ENCODE results near the gene PSTPIP2.
"Not testable (repeated sequence)": the region's sequence is repeated elsewhere in the genome, so short reads cannot be mapped to it uniquely, and the experiment has no call there.

The PSTPIP2 gene, protein sequence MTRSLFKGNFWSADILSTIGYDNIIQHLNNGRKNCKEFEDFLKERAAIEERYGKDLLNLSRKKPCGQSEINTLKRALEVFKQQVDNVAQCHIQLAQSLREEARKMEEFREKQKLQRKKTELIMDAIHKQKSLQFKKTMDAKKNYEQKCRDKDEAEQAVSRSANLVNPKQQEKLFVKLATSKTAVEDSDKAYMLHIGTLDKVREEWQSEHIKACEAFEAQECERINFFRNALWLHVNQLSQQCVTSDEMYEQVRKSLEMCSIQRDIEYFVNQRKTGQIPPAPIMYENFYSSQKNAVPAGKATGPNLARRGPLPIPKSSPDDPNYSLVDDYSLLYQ

DNA sequence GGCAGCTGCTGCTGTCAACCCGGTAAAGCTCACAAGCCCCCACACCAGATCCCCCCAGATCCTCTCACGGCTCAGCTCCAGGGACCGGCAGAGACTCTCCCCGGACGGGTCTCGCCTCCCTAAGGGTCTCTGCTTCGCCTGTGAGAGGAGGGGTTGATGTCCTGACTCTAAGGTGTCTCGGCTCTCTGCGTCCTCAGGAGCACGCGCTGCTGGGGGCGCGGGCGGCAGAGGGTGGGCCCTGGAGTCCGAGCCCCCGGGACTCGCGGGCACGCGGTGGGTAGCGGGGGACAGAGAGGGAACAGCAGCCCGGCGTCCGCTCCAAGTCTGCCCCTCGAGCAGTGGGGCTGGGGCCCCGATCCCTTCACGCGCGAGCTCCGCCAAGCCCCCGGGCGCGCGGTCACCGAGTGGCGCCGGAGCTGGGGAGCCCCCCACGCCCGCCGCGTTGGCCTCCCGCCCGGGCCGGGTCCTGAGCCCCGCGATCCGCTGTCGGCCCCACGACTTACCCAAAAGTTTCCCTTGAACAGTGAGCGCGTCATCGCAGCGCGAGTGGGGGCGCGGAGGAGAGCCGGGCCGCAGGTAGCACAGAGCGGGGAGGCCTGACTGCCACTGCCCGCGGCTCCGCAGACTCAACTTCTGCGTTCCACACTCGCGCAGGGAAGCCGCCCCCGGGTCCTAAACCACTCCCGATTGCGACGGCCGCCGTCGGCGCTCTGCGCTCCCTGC, at the start of gene PSTPIP2:
PSTPIP2 (minus strand) TSS at position 608 of the 723 bp plus-strand sequence; CDS start at position 536, 72 bp downstream.
- peak; percentile 50 for DNase-seq (ENCODE audit: low spot score)

DNA sequence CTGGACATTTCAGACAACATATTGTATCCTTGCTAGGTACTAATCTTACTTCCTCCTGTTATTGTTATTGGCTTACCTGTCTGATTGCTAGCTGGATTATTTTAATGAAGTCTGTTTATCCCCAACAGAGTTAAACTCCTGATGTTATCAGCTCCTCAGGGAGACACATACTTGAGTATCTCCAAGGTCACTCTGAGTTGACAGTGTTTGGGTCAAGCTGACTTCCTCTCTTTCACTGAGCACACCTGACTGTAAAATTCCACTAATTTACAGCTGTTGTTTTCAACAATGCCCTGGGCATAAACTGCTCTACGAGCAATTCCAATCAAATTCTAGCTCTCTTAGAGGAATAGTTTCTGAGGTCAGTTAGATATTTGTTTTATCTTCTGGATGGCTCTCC, 41.7 kb upstream of the PSTPIP2 start:
- no peak for DNase-seq (ENCODE audit: low spot score)

DNA sequence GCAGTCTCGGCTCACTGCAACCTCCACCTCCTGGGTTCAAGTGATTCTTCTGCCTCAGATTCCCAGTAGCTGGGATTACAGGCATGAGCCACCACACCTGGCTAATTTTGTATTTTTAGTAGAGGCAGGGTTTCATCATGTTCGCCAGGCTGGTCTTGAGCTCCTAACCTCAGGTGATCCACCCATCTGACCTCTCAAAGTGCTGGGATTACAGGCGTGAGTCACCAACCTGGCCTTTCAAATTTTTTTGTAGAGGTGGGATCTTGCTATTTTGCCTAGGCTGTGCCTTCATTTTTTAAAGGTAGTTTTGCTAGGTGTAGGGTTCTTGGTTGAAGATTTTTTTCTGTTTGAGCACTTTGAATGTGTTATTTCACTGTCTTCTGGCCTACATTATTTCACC, 38.3 kb upstream of the PSTPIP2 start:
- no peak for DNase-seq (ENCODE audit: low spot score)

DNA sequence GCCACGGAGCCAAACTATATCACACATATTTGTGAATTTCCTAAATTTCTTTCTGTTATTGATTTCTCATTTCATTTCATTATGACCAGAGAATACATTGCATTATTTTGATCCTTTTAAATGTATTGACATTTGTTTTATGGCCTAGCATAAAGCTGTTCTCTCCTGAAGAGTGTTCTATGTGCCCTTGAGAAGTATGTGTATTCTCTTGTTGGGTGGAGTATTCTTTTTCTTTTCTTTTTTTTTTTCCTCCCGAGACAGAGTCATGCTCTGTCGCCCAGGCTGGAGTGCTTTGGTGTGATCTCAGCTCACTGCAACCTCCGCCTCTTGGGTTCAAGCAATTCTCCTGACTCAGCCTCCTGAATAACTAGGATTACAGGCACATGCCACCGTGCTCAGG, 37.3 kb upstream of the PSTPIP2 start:
- no peak for DNase-seq (ENCODE audit: low spot score)

DNA sequence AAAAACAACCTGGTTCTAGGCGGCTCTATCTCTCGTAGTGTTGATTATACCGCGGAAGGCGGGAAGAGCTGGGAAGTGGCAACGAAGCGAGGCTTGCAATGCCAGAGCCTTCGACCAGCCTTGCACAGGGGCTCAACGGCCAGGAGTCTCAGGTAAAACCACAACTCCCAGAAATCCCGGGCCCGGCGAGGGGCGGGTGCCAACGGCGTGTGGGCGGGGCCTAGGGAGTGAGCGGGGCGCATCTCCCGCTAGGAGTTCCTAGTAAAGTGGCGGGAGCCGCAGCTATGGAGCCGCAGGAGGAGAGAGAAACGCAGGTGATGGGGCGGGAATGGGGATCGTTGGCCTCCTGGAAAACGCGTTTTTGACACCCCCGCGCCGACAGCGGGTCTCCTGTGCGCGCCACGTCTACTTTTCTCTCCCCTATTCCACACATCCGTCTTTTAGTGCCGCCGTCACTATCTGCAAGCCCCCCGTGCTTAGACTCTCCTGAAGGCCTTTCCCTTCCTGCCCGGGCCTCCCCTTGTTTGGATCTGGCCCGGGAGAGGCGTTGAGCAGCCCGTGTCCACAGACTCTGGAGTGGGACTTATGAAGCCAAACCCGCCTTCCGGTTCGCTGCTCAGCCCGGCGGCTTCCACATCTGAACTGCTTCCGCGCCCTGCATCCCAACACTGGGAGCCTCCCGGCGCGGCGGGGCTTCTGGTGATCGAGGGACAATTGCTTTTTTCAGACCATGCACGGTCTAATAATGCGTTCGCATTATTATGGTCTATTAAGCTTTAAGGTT, 32.3 kb upstream of the PSTPIP2 start, which contains the start of gene HAUS1:
HAUS1 (plus strand) TSS at position 258 of the 784 bp plus-strand sequence; CDS start at position 285, 27 bp downstream.
- DNase-seq (ENCODE audit: low spot score), result peak; percentile 88

DNA sequence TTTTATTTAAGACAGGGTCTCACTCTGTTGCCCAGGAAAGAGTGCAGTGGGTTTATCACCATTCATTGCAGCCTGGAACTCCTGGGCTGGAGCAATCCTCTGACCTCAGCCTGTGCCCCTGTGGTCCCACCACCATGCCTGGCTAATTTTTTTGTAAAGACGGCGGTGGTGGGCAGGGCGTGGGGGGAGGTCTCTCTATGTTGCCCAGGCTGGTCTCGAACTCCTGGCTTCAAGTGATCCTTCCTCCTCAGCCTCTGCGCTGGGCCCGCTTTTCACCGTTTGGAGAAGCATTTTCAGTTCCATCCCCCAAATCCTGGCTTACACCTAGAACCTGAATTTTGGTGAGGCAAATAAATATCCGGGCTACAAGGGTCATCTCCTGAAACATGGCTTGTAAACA, 27.4 kb upstream of the PSTPIP2 start:
- DNase-seq (ENCODE audit: low spot score), result no peak

DNA sequence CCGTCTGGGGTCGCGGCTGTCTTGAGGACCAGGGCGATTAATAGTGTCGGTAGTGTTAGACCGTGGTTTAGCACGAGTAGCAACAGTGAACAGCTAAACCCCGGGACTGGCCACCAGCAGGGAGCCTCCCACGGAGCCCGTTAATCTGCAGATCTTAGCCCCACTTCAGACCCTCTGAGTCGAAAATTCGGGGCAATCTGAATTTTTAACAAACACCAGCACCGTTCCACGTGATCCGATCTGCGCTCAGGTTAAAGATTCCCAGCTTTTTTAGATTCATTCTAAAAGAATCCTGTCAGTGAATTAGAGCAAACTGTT, 26.5 kb upstream of the PSTPIP2 start:
- DNase-seq (ENCODE audit: low spot score), result no peak

DNA sequence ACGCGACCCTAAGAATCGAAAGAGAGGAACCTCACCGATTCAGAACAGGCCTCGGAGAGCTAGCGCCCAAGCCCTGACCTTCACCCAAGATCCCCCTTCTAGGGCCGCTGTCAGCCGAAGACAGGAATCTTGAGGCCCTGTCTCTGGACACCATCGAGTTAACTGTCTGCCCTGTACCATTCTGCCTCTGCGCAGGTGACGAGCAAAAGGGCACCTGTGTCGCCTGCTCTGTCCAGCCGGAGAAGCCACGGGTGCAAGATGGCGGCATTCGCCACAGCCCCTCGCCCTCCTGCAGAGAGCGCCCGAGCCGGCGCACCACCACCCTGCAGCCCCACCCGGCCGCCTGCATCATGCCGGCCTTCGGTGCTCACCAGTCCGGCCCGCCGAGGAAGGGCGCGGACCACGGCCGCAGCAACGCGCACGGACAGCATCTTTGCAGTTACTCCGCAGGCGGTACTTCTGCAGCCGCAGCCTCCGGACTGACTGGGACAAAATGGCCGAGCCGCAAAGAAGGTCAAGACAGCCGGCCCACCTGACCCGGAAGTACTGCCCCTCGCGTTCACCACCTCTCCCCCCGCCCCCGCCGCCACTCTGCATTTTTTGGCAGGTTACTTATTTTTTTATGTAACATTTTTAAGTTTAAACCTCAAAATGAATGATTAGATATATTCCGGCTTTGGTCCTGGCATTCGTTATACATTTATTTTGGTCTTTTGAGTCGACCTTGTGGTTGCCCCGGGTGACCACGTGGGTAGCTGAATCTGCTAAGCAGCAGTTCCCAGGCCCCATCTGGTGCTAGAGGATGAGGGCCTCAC, 25.9 kb upstream of the PSTPIP2 start, which contains the start of gene ATP5F1A:
ATP5F1A (minus strand) TSS at position 496 of the 815 bp plus-strand sequence; CDS start at position 431, 65 bp downstream.
- DNase-seq (ENCODE audit: low spot score), result peak; percentile 87

DNA sequence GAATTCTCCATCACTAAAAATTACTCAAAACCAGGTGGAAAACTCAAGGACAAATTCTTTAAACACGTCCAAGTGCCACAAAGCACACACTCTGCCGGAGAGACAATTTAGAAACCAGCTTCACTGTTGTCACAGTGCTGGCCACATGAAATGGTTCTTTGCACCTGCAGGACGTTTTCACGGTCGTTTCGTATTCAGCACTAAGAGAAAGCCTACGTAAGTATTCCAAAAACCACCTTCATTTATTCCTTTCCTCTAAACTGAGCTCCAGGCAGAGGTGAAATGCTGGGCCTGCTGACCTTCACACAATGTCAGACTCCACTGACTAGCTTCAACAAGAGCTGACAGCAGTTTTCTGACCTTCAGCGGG, 25.4 kb upstream of the PSTPIP2 start:
- DNase-seq (ENCODE audit: low spot score), result no peak

DNA sequence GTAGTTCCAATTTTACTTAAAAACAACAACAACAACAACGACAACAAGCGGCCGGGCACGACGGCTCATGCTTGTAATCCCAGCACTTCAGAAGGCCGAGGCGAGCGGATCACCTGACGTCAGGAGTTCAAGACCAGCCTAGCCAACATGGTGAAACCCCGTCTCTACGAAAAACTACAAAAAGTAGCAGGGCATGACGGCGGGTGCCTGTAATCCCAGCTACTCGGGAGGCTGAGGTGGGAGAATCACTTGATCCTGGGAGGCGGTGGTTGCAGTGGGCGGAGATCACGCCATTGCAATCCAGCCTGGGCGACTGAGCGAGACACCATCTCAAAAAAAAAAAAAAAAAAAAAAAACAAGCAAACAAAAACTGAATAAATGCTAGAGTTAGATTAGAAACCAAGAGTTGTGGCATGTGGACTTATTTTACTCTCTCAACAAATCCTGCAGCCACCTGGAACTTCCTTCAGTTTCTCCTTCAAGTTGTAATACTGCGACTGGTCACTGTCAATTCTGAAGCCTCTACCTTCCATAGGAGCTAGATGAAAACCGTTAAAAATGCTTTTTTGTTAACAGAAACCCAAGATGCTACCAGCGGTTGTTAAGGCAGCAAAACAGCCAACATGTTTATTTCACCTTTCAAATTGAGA, 24.7 kb upstream of the PSTPIP2 start:
- DNase-seq (ENCODE audit: low spot score), result peak; percentile 26

DNA sequence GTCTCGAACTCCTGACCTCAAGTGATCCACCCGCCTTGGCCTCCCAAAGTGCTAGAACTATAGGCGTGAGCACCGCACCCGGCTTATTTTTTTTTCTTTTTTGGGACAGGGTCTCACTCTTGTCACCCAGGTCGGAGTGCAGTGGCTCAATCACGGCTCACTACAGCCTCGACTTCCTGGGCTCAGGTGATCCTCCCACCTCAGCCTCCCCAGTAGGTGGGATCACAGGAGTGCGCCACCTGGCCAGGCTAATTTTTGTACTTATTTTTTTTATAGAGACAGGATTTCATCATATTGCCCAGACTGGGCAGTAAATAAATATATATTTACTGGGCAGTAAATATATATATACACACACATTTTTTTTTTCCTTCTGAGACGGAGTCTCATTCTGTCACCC, 23.5 kb upstream of the PSTPIP2 start:
- DNase-seq (ENCODE audit: low spot score), result no peak

DNA sequence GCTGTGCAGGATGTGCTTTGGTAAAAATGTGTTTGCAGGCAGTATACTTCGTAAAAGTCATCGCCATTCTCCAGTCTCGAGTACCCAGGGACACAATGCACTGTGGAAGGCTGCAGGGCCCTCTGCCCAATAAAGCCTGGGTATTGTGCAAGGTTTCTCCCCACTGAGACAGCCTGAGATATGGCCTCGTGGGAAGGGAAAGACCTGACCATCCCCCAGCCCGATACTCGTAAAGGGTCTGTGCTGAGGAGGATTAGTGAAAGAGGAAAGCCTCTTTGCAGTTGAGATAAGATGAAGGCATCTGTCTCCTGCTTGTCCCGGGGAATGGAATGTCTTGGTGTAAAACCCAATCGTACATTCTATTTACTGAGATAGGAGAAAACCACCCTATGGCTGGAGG, 16.4 kb upstream of the PSTPIP2 start:
- not testable (repeated sequence) for DNase-seq (ENCODE audit: low spot score)

DNA sequence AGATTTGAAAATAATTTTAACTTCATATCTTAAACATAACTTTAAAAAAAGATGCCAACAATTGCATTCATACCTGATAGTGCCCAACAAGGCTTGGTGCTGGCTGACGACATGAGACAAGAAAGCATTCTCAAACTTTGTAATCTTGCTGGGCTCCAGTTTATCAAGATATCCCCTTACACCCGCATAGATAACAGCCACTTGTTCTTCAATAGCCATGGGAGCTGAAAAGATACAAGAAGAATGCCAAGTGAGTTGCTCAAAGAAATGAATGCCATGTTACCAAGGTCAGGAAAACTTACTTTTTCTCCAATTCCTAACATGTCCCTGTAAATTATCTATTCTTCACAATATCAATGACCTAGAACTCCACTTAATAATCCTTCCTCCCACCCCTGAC, 12.4 kb upstream of the PSTPIP2 start:
- DNase-seq (ENCODE audit: low spot score), result no peak

DNA sequence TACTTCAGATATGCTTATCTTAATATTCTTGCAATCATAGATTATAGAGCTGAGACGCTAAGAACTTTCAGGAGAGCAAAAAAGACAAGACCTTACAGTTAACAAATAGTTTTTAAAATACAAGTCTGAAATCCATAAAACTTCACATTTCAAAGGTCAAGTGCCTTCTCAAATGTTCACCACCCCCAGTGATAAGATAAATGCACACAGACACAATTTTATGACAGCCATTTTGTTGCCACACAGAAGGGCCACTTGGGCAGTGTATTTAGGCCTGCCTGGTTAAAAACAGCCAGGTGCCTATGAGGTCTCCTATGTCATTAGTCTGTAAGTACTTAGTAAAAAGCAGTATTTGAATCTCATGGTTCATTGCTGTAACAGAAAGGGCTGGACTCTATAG, 8.1 kb upstream of the PSTPIP2 start:
- no peak for DNase-seq (ENCODE audit: low spot score)

DNA sequence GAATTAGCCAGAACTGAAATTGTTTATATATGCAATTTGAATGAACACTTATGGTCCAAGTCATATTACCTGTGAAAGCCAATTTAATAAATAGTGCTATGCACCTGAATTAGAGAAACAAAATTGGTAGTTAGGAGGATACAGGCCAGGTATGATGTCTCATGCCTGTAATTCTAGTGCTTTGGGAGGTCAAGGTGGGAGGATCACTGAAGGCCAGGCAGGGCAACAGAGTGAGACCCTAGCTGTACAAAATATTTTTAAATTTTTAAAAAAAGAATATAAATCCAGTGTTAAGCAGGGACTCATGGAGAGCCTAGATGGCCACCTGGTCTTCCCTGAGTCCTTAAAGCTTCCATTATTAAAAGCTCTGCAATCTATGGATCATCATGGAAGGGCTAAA, 7.3 kb upstream of the PSTPIP2 start:
- DNase-seq (ENCODE audit: low spot score), result no peak

DNA sequence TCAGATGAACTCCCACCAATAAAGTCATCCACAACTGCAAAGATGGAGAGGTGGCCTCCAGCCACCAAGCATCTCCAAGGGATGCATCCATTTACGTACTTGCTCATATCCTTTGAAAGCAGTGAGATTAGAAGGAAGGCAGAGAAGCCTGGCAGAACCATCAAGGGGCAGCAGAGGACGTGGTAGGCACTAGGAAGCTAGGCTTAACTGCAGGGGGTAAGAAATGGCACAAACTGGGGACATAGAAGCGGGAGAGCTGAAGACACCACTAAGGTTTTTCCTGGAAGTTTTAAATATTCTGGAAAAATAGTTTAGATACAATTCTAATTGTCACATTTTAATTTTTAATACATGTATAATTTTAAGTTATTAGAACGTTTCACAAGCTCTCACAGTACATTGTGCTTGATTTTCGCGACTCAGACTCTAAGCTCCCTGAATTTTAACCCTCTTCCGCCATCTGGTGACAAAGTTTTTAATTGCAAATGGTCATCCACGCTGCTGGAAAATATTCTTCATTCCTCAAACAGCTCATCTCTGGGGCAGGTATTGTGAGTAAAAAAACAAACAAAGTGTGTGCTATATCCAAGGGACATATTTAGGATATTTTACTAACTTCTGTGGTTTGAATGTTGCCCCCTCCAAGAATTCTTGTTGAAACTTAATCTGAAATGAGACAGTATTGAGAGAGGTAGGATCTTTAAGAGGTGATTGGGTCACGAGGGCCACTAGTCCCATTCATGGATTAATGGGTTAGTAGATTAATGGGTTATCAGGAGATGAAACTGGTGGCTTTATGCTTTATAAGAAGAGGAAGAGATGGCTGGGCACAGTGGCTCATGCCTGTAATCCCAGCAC, 1.6 kb upstream of the PSTPIP2 start:
- DNase-seq (ENCODE audit: low spot score), result peak; percentile 81

DNA sequence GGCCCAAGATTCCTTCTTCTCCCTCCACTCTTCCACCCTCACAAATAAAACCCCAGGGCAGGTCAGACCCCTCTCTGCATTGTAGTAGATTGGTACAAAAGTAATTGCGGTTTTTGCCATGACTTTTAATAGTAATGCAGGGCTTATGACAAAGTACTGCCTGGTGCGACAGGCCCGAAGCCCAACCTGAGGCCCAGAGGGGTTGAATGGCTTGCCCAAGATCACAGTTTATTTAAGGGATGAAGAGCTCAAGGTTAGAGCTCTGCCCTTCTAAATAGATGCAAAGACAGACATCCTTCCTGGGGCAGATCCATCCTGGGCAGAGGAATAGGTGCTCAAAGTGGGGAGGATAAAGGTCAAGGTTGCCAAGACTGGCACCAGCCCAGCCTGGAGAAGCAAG, 899 bp upstream of the PSTPIP2 start:
- DNase-seq (ENCODE audit: low spot score), result no peak

DNA sequence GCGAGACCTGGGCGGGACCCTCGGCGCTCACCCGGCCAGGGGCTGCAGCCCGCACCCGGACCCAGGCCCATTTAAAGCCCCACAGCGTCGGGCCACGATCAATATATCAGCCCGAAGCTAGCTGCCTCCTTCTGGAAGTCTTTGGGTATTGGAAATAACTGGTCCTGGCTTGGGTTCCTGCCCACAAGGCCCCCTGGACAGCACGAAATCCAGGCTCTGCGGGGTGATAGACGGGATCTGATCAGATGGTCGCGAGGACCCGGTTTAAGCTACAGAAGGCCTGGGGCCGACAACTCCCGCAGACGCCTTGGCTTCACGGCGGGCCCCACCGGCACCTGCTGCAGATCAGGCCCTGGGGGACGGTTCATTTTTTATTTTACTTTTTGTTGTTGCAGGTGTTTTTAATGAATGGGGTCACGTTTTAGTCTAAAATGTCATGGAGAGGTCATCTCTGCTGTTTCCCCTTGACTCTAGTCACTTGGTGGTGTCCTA, 362 bp upstream of the PSTPIP2 start:
- DNase-seq (ENCODE audit: low spot score), result no peak

DNA sequence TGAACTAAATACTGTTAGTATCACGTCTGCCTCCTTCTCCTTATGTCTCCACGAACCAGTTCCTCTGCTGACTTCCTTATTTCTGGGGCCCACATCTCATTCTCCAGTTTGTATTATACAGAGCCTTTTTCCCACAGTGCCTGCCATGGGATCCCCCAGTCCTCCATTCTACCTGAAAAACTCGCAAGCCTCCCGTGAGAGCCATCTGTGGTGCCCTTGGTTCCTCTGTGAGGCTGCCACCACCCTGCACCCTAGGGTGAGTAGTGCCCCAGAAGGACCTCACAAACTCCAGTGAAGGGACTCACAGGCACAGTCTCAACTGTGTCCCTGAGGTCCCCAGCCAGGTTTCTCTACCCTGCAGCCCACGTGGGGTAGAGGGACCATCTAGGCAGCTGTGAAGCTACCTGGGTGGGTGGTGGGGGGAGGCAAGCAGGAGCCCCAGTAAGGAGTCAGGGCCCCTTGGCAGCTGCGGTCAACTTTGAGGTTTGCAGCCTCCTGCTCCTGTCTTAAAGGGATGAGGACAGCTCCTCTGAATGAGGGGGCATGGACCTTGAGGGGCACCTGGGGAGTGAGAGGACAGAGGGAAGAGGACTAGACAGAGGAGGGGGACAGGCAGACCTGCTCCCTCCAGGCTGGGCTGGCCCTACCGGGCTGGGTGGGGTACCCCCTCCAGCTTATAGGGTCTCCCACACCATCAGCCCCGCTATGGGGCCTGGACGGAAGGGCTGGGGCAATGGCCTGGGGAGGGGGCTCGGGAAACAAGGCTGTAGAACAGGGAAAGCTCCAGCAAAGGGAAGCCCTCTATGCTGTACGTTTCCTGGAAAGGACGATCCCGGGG, 1.0 kb downstream of the PSTPIP2 start:
- no peak for DNase-seq (ENCODE audit: low spot score)

All from activated CD4-positive, alpha-beta T cell treated with anti-CD3 and anti-CD28 coated beads, Interleukin-2, Interleukin-4, amounts not matched to agents 100 ng/mL and 50 ng/mL, durations not matched to agents 16 hours and 8 hours (primary cell).